Endothelial cell of hepatic sinusoid (primary cell): ENCODE results near the gene CRHR2.

Experiments used
- in situ Hi-C: cut with HindIII; loops from 2 replicates; pipeline ENCODE4 v1.10.0; 2017; ENCODE audit warnings: low sequenced_read_pairs

The CRHR2 gene

GRCh38 chr7:30683816-30684215 is 1.6 kb upstream of the CRHR2 start:
- in situ Hi-C loops = loop anchor here (5.0 kb wide), 1 partner anchor 48 kb away; no protein-coding TSS in a partner anchor

- in situ Hi-C loops = loop anchor here (5.0 kb wide), 1 partner anchor 49 kb away; no protein-coding TSS in a partner anchor
Measured at GRCh38 chr7:30683306-30683705, 1.1 kb upstream of the CRHR2 start.

GRCh38 chr7:30681815-30682211 is 443 bp downstream of the CRHR2 start:
- in situ Hi-C loops = loop anchor here (5.0 kb wide), 1 partner anchor 50 kb away; no protein-coding TSS in a partner anchor

GRCh38 chr7:30681331-30681797 is 892 bp downstream of the CRHR2 start:
- in situ Hi-C loops = loop anchor here (5.0 kb wide), 1 partner anchor 51 kb away; no protein-coding TSS in a partner anchor

GRCh38 chr7:30679664-30680063 is 2.6 kb downstream of the CRHR2 start:
- in situ Hi-C loops = loop anchor here (5.0 kb wide), 1 partner anchor 53 kb away; no protein-coding TSS in a partner anchor

- in situ Hi-C loops = no loop called here
Measured at GRCh38 chr7:30678805-30679204, 3.5 kb downstream of the CRHR2 start.

GRCh38 chr7:30674876-30675275 is 7.4 kb downstream of the CRHR2 start:
- in situ Hi-C loops = no loop called here

- in situ Hi-C loops = no loop called here
Measured at GRCh38 chr7:30674420-30674819, 7.8 kb downstream of the CRHR2 start.

GRCh38 chr7:30671793-30672465 is 10.3 kb downstream of the CRHR2 start:
- in situ Hi-C loops = no loop called here

GRCh38 chr7:30668102-30668501 is 14.2 kb downstream of the CRHR2 start:
- in situ Hi-C loops = no loop called here

- in situ Hi-C loops = no loop called here
Measured at GRCh38 chr7:30667172-30667571, 15.1 kb downstream of the CRHR2 start.

GRCh38 chr7:30665449-30665848 is 16.8 kb downstream of the CRHR2 start:
- in situ Hi-C loops = no loop called here

- in situ Hi-C loops = no loop called here
Measured at GRCh38 chr7:30665043-30665442, 17.2 kb downstream of the CRHR2 start.

GRCh38 chr7:30664184-30664885 is 17.9 kb downstream of the CRHR2 start:
- in situ Hi-C loops = no loop called here

- in situ Hi-C loops = no loop called here
Measured at GRCh38 chr7:30663414-30663813, 18.8 kb downstream of the CRHR2 start.

GRCh38 chr7:30662431-30662939 is 19.8 kb downstream of the CRHR2 start:
- in situ Hi-C loops = no loop called here

GRCh38 chr7:30661926-30662325 is 20.3 kb downstream of the CRHR2 start:
- in situ Hi-C loops = no loop called here

- in situ Hi-C loops = no loop called here
Measured at GRCh38 chr7:30660331-30661255, 21.7 kb downstream of the CRHR2 start.

- in situ Hi-C loops = no loop called here
Measured at GRCh38 chr7:30659312-30659711, 22.9 kb downstream of the CRHR2 start.

- in situ Hi-C loops = no loop called here
Measured at GRCh38 chr7:30658479-30659074, 23.7 kb downstream of the CRHR2 start.
